GM18951 (cell line): Measurements from ENCODE around the gene SOCS7.

Source experiments
- POLR2A ChIP-seq: IDR thresholded peaks from 4 replicates; pipeline ENCODE4 v1.6.1; 2011; ENCODE audit warnings: mild to moderate bottlenecking; ENCODE audit not compliant: insufficient read length, insufficient read depth; ENCODE audit errors: extremely low read depth
- in situ Hi-C: fragments of 300-500 bp; cut with MboI; formaldehyde crosslinking; loops from one replicate; pipeline ENCODE4 v1.12.0; 2022; ENCODE audit warnings: low sequenced_read_pairs, mixed read lengths, inconsistent platforms; ENCODE audit not compliant: unreplicated experiment

SOCS7 gene

DNA sequence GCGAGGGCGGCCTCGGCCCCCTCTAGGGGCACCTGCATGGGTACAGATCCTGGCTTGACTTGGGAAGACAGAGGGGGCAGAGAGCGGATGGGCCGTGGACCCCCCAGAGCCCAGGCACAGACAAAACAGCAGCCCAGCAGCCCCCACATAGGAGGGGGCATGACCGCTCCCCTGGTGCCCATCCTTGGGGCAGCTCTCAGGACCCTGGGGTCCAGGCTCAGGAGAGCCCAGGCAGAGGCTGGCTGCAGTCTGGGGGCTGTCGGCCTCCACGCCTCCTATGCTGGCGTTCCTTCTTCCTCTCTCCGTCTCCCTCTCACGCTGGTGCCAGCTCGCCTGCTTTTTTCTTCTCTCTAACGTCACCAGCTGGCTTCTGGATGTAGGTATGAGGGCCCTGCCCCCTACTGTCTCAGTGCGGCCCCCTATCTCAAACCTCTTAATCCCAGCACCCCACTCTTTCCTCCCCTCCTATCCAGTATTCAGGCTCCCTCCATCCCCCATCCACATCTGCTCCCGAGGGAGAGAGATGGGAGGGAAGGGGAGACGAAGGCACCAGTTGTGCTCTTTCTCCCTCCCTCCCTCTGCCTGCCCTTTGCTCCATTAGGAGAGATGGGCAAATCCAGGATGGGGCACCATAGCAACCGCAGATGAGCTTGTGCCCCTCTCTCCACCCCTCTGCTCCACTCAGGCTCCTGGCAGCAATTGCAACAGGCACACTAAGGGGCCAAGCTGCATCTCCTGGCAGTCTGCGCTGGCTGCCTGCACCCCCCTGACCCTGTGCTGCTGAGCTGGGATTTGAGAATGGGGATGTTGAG, 7.8 kb upstream of the SOCS7 start, which contains the start of gene GPR179:
Gene GPR179, minus strand, starts transcription at position 349 of the 812 bp plus-strand sequence. Its CDS starts 167 bp downstream, at position 182.
- no peak for TF ChIP-seq POLR2A
- in situ Hi-C loops = no loop called here

DNA sequence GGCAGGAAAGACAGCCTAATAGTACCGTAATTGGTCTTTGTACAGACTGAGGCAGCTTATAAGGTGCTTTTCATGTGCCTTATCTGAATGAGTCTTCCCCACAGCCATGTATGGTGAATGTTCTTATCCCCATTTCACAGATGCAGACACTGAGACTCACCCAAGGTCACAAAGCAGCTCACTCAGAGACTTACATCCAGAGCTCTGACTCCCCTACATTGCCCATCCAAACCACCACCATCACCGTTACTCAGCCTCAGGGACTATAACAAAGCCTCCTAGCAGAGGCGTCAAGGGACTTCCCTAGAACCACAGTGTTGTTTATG, 7.3 kb upstream of the SOCS7 start:
- in situ Hi-C loops = no loop called here
- TF ChIP-seq POLR2A = no peak

DNA sequence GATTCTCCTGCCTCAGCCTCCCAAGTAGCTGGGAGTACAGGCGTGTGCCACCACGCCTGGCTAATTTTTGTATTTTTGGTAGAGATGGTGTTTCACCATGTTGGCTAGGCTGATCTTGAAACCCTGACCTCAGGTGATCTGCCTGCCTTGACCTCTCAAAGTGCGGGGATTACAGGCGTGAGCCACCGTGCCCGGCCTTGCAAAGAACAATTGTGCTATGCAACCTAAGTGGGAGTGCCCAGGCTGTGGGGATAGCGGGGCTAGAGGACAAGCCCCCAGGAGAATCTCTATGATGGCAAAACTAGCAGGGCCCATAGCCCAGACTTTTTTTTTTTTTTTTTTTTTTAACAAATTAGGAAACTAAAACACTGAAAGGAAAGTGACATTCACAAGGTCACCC, 5.9 kb upstream of the SOCS7 start:
- no peak for TF ChIP-seq POLR2A
- in situ Hi-C loops = loop anchor here (5.0 kb wide), 1 partner anchor 67 kb away; no protein-coding TSS in a partner anchor

DNA sequence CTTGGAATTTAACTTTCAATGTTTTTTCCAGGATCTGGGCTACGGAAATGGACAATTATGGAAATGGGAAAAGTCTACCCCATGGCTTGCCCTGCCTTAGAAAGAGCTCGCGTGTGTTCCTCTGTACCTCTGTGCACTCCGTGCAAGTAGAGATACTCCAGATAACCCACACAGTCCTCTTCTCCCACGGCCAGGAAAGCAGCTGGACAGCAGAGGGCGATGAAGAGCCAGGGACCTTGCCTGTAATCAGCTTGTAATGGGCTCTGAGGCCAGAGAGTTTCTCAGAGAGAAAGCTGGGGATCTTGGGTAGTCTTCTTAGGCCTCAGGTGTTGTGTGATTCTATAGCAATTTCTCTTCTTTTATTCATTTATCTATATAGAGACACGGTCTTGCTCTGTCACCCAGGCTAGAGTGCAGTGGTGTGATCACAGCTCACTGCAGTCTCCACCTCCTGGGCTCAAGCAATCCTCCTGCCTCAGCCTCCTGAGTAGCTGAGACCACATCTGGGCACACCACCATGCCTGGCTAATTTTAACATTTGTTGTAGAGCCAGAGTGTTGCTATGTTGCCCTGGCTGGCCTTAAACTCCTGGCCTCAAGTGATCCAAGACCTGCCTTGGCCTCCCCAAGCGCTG, 2.4 kb upstream of the SOCS7 start:
- TF ChIP-seq POLR2A = no peak
- in situ Hi-C loops = loop anchor here (5.0 kb wide), 1 partner anchor 63 kb away; no protein-coding TSS in a partner anchor

DNA sequence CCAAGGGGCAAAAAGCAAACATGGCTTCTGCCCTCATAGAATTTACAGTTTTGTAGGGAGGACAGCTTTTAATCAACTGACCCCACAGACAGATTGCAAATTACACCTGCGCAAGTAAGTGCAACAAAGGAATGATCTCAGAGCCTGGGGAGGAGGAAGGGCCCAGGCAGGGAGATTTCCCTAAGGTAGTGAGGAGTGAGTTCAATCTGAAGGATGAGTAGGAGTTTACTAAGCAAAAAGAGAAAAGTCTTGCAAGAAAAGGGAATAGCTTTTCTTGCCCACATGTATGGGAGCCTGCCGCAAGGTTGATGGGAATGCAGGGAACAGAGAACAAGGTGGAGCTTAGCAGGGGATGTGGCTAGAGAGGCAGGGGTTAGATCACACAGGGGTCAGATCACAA, 1.6 kb upstream of the SOCS7 start:
- no peak for TF ChIP-seq POLR2A
- in situ Hi-C loops = no loop called here

DNA sequence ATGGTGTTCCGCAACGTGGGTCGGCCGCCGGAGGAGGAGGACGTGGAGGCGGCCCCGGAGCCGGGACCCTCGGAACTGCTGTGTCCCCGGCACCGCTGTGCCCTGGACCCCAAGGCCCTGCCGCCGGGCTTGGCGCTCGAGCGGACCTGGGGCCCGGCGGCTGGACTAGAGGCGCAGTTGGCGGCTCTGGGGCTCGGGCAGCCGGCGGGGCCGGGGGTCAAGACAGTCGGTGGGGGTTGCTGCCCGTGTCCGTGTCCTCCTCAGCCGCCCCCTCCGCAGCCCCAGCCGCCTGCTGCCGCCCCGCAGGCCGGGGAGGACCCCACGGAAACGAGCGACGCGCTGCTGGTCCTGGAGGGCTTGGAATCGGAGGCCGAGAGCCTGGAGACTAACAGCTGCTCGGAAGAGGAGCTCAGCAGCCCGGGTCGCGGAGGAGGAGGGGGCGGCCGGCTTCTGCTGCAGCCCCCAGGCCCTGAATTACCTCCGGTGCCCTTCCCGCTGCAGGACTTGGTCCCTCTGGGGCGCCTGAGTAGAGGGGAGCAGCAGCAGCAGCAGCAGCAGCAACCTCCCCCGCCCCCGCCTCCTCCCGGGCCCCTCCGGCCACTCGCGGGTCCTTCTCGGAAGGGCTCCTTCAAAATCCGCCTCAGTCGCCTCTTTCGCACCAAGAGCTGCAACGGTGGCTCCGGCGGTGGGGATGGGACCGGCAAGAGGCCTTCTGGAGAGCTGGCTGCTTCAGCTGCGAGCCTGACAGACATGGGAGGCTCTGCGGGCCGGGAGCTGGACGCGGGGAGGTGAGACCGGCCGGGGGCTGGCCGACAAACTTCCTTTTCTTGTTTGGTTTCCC, 821 bp downstream of the SOCS7 start:
- in situ Hi-C loops = no loop called here
- no peak for TF ChIP-seq POLR2A

DNA sequence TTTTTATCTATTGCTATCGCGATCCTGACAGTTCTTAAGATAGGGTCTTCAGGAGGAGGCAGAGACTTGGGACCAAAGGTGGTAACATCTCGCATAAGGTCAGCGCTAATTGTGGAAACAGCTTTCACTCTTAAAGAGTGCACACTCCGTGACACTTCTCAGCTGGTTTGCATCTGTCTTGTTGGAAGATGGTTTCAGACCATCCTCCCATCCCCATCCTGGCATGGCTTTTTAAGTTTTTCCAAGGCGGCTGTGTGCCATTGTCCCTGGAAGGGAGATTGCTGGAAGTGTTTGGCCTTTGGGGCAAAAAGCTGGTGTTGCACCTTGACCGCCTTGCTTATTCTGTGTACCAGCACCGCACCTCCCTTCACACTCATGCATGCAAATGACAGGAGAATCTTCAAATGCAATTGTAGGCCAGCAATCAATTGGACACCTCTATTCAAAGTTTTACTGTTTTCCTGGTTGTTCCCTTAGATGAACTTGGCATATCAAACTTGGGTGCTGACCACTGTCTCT, 1.5 kb downstream of the SOCS7 start:
- in situ Hi-C loops = no loop called here
- TF ChIP-seq POLR2A = no peak

DNA sequence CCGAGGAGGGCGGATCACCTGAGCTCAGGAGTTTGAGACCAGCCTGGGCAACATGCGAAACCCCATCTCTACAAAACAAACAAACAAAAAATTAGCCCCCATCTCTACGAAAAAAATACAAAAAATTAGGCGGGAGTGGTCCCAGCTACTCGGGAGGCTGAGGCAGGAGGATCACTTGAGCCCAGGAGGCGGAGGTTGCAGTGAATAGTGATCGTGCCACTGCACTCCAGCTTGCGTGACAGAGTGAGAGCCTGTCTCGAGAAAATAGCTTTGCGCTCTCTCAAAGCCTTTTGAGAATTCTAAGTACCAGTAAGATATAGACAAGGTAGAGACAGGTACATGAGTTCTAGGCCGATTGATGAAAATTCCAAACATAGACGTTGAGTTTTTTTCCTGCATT, 2.0 kb downstream of the SOCS7 start:
- in situ Hi-C loops = no loop called here

DNA sequence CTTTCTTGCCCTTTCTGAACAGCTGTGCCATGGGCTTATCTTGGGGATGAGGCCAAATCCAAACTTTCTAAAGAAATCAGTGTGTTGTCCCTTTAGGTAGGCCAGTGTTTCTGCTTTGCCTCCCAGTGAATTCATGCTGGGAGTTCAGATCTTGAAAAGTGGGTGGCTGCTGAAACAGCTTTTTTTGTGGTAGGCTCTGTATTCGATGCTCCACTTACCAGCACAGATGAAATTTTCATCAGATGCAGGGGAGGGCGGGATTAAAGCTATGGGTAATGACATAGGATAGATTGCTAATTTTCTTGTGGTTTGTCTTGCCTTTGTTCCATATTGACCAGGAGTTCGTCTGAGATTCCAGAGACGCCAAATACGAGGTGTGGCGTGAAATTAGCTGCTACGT, 2.8 kb downstream of the SOCS7 start:
- no peak for TF ChIP-seq POLR2A
- in situ Hi-C loops = no loop called here

More for the DNA sequence above, 2.0 kb downstream of the SOCS7 start:
- no peak for TF ChIP-seq POLR2A

DNA sequence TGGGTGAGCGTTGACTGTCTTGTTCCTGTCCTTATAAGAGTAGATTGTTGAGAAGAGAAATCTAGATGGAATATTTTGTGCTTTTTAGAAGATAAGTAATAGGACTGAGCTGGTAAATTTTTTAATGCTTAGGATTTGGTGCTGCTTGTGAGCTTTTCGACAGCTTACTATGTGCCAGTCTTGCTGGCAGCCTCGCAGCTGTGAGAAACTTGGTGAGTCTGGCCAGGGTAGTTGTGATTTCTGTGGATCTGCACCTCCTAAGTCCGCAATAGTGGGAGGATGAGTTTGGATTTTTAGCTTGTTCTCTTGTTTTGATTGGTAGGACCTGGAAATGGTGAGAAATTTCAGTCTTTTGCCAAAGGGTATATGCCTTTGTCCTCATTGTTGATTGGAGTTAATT, 3.6 kb downstream of the SOCS7 start:
- in situ Hi-C loops = no loop called here
- no peak for TF ChIP-seq POLR2A

DNA sequence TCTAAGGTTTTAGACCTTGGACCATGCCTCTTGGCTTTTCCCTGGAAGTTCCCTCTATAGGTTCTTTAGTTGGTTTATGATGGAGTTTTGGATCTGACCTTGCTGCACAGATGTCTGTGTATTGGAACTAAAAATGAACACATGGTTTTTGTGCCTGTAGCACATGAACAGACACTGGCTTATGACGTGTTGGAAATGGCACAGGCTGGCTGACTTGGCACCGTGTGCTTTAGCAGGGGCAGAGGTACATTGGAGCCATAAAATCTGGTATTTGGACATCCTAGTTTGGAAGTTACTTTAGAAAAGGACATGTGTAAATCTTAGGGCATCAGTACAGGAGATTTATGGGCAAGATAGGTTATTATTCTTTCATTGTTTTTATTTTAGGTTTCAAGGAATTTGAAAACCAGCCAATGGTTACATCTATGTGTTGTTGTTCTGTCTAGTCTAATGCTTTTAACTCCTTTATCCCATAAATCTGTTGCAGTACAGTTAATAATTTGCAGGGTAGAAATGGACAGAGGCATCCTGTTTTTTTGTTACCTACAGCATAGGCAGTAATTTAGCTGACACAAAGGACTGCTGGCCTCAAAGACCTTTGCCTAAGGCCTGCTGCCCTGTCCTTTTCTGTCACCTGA, 6.0 kb downstream of the SOCS7 start:
- in situ Hi-C loops = no loop called here
- TF ChIP-seq POLR2A = no peak

DNA sequence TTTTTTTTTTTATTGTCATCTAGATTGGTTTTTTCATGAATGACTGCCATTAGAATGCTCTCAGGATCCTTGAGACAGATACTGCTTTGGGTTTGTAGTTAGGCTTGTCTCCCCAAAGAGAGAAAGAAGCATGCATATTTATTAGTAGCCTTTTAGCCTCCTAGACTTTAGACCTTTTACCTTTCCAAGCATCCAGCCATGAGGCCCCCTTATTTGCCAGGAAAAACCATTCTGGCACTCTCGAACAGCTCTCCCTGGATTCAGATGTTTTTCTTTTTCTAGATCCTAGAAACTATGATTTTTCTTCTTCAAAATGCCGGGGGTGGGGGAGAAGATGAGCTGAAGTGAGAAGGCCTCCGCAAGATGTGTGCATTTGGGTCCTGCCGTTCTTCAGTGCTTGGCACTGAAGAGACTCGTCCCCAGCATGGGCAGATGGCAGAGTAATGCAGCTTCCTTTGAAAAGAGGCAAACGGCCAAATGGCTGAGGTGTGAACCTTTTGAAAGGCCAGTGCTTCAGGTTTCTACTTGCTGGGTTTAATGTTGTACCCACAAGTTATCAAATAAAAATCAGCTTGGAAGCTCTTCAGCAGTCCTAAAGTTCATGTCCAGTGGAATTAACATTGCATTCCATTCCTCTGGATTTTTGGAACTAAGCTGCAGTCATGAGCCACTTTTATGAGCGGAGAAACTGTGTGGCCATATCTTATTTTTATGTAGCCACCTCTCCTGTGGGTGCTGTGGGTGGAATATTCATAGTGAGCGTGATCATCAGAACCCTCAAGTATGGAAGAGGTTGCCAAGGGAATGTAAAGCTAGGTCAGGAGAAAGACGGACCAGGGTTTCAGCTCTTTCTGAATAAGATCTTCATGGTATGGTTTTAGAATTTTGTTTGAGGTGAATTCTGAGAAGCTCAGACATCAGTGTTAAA, 7.2 kb downstream of the SOCS7 start:
- TF ChIP-seq POLR2A = no peak
- in situ Hi-C loops = no loop called here
